ENCODE measurements around the gene MUC5AC. TPM values are rescaled to one million over a fixed set of nuclear protein-coding genes. Genes with fewer than 3 reads are reported as not detected.
"Not testable (repeated sequence)": the region's sequence is repeated elsewhere in the genome, so short reads cannot be mapped to it uniquely, and the experiment has no call there.

The MUC5AC gene, protein sequence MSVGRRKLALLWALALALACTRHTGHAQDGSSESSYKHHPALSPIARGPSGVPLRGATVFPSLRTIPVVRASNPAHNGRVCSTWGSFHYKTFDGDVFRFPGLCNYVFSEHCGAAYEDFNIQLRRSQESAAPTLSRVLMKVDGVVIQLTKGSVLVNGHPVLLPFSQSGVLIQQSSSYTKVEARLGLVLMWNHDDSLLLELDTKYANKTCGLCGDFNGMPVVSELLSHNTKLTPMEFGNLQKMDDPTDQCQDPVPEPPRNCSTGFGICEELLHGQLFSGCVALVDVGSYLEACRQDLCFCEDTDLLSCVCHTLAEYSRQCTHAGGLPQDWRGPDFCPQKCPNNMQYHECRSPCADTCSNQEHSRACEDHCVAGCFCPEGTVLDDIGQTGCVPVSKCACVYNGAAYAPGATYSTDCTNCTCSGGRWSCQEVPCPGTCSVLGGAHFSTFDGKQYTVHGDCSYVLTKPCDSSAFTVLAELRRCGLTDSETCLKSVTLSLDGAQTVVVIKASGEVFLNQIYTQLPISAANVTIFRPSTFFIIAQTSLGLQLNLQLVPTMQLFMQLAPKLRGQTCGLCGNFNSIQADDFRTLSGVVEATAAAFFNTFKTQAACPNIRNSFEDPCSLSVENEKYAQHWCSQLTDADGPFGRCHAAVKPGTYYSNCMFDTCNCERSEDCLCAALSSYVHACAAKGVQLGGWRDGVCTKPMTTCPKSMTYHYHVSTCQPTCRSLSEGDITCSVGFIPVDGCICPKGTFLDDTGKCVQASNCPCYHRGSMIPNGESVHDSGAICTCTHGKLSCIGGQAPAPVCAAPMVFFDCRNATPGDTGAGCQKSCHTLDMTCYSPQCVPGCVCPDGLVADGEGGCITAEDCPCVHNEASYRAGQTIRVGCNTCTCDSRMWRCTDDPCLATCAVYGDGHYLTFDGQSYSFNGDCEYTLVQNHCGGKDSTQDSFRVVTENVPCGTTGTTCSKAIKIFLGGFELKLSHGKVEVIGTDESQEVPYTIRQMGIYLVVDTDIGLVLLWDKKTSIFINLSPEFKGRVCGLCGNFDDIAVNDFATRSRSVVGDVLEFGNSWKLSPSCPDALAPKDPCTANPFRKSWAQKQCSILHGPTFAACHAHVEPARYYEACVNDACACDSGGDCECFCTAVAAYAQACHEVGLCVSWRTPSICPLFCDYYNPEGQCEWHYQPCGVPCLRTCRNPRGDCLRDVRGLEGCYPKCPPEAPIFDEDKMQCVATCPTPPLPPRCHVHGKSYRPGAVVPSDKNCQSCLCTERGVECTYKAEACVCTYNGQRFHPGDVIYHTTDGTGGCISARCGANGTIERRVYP (N-terminal part only)
- total RNA-seq: not detected in 2 replicates

DNA sequence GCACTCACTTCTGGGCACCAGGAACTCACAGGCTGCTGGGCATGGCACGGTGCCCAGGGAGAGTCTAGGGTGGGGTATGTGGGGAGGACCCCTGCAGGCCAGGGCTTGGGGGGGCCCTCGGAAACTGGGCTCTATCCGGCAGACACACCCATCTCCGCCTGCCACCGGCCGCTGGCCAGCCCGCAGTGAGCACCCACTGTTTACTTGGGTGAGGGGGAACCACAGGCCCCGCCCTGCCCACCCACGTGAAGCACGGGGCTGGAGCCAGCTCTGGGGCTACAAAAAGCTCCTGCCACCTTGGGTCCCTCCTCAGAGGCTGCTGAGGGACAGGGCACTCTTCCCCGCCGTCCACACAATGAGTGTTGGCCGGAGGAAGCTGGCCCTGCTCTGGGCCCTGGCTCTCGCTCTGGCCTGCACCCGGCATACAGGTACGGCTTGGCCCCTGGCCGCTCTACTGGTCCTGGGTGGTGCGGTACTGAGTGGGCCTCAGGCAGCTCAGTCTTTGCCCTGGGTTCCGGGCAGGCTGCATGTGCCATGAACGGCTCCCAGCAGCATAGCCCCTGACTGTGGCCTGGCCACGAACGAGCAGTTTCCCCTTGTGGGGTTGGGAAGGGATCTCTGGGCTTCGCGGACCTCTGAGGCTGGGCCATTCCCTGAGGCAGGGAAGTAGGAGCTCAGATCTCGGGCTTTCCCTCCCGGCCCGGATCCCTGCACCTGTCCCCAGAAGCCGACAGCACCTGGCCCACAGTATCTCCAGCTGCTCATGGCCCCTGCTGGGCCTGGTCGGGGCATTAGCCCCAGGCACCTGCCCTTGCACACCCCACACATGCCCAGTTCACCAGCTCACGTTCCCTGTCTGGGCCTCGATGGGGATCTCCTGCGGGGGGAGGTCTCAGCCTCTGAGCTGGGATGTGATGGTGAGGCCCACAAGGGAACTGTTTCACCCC is at the start of gene MUC5AC:
Gene MUC5AC (plus strand): TSS at position 309 of the 947 bp plus-strand sequence. CDS start 47 bp downstream, at position 356.
- no peak for DNase-seq

DNA sequence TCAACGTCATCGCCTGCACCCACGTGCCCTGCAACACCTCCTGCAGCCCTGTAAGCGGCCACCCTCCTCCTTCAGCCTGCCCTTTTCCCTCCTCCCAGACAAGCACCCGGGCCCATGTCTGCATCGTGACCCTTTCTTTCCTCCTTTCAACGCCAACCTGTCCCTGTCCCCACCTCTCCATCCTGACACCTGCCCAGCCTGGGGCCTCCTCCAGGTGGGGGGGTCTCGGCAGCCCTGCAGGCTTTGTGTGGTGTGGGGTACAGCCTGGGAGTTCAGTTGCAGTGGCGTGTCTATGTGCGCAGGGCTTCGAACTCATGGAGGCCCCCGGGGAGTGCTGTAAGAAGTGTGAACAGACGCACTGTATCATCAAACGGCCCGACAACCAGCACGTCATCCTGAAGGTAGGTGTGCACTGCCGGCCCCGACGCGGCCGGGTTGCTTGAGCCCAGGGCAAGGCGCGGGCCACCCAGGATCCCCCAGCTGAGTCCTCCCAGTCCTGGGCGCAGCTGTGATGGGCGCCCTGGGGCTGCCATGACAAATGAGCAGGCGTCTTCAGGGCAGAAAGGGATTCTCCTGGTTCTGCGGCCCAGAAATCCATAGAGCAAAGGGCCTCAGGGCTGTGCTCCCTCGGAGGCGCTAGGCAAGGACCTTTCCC is 49.4 kb upstream of the MUC5AC start:
- no peak for DNase-seq

DNA sequence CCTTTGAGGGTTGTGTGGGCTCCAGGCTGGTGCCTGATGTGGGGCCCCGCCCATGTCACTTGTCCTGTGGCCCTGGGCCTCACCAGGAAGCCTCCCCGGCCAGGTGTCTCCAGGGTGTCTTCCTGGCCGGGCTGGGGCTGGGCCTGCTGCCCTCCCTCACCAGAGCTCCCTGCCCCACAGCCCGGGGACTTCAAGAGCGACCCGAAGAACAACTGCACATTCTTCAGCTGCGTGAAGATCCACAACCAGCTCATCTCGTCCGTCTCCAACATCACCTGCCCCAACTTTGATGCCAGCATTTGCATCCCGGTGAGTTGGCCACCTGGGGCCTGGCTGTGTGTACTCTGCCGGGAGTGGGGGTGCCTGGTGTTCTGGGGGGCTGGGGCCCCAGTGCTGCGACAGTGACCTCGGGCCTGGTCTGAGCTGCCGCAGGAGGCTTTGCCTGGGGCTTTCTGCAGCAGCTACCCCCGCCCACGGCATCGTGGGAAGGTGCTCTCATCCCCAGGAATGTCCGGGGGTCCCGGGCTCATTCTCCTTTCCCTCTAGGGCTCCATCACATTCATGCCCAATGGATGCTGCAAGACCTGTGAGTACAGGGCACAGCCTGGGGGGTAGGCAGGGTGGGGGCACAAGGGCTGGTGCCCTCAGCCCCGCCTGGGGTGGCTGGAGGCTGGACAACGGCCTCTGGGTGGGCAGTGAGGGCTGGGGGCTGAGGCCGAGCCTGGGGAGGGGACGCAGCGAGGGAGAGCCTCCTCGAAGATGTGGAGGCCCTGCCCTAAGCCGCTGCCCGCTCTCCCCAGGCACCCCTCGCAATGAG is 48.4 kb upstream of the MUC5AC start:
- no peak for DNase-seq

DNA sequence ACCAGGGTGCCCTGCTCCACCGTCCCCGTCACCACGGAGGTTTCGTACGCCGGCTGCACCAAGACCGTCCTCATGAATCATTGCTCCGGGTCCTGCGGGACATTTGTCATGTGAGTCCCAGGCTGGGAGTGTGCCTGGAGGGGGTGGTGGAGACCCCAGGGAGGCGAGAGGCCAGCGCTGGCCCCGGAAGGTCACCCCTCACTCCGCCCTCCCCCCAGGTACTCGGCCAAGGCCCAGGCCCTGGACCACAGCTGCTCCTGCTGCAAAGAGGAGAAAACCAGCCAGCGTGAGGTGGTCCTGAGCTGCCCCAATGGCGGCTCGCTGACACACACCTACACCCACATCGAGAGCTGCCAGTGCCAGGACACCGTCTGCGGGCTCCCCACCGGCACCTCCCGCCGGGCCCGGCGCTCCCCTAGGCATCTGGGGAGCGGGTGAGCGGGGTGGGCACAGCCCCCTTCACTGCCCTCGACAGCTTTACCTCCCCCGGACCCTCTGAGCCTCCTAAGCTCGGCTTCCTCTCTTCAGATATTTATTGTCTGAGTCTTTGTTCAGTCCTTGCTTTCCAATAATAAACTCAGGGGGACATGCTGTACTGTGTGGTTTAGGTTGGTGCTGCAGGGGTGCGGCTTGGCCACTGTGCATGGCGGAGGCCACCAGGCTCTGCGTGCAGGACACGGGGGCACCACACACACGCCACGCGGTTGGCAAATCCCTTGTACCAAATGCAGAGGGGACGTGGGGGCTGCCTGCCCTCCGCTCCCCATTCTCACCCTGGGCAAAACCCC is 47.6 kb upstream of the MUC5AC start:
- no peak for DNase-seq

DNA sequence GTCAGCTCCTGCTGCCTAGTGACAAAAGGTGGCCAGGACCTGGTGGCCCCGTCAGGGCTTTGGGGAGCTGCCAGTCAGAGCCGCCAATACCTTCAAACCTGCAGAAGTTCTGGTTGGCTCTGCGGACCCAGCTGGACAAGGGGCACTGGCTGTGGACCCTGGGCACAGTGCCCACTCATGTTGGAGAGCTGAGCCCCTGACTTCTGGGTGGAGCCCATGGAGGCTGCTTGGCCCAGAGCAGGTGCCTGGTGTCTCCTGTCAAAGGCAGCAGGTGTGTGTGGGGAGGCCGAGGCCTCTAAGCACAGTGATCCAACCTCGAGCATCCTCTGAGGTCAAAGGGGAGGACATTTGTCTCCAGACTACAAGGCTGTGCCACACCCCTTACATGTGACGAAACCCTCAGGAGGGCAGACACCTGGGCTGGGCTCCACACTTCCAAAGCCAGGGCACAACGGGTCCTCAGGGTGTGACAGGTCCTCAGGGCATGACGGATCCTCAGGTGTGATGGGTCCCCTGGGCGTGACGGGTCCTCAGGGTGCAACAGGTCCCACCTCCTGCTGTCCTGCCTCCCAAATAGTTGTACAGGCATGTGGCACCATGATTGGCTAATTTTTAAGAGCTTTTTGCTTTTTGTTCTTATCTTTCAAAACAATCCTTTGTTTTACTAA is 46.1 kb upstream of the MUC5AC start:
- DNase-seq: no peak

DNA sequence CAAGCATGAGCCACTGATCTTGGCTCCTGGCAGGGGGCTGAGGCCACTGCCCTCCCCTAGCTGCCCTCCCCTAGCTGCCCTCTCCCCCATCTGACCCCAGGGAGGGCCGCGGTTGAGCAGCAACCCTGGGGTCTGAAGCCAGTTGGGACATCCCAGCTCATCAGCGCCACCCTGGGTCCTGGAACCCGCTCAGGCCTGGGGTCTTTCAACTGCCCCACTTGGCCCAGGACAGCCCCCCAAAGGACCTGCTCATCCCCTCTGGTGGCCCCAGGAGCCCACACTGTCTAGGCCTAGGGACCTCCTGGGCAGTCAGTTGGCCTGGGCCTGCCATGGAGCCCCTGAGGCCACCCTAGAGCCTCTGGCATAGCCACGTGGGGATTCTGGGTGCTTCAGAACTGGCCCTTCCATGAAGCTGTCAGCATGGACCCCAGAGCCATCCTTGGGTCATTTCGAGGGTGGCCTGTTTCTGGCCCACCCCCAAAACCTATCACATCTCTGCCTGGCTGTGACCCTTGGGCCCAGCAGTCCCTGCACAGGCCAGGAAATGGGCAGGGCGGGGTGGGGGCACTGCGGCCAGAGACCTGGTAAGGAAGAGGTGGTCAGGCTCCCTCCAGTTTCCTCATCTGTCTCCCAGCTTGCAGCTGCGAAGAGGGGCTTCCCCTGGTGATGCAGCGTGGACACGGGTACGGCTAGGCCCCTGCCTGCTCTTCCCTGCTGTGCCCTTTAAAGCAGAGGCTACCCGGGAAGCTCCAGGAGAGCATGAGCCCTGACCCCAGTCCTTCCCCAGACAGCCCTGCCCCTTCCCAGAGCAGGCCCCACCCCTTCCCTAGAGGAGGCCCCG is 45.2 kb upstream of the MUC5AC start:
- no peak for DNase-seq

DNA sequence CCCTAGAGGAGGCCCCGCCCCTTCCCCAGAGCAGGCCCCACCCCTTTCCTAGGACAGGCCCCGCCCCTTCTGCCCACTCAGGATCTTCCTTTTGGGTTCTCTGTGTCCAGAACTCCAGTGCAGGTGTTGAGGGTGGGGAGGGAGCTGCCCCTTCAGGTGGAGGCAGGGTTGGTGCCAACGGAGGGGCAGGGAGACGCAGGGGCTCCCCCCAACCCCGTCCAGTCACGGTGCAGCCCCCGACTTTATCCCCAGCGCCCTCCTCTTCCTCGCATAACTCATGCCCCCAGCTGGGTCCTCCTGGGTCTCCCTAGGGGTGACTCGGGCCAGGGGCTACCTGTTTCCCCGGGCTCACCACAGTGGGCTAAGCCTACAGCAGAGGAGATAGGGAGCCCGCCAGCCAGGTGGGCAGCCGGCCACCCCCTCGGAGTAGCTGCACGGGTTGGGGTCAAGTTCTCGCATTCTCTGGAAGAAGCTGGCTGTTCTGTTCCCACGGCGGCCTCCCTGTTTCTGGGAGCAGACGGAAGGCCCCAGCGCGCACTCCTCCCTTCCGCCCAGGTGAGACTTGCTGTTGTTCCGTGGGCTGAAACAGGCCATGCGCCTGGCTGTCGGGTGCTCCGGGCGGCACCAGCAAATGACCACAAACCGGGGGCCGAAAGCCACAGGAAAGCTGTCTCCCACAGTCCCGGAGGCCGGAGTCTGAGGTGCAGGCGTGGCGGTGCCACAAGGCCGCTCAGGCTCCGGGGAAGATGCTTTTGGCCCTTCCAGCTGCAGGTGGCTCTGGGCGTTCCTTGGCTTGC is 44.1 kb upstream of the MUC5AC start:
- no peak for DNase-seq

DNA sequence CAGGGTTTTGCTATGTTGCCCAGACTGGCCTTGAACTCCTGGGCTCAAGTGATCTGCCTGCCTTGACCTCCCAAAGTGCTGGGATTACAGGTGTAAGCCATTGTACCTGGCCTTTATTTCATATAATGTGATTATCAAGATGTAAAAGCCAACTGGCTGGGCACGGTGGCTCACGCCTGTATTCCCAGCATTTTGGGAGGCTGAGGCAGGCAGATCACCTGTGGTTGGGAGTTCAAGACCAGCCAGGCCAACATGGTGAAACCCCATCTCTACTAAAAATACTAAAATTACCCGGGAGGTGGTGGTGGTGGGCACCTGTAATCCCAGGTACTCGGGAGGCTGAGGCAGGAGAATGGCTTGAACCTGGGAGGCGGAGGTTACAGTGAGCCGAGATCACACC is 42.5 kb upstream of the MUC5AC start:
- not testable (repeated sequence) for DNase-seq

DNA sequence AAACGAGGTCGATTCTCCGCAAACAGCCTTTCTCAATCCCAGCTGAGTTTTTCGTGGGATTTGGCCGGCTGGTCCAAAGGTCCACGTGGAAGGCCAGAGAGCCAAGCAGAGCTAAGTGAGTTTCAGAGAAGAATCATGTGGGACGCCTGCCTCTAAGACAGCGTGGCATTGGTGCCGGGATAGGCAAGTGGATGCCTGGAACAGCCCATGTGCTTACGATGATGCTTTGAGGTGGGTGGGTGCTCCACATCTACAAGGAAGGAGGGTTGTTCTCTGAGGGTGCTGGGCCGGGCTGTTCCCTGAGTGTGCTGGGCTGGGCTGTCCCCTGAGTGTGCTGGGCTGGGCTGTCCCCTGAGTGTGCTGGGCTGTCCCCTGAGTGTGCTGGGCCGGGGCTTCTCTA is 41.6 kb upstream of the MUC5AC start:
- DNase-seq: no peak

DNA sequence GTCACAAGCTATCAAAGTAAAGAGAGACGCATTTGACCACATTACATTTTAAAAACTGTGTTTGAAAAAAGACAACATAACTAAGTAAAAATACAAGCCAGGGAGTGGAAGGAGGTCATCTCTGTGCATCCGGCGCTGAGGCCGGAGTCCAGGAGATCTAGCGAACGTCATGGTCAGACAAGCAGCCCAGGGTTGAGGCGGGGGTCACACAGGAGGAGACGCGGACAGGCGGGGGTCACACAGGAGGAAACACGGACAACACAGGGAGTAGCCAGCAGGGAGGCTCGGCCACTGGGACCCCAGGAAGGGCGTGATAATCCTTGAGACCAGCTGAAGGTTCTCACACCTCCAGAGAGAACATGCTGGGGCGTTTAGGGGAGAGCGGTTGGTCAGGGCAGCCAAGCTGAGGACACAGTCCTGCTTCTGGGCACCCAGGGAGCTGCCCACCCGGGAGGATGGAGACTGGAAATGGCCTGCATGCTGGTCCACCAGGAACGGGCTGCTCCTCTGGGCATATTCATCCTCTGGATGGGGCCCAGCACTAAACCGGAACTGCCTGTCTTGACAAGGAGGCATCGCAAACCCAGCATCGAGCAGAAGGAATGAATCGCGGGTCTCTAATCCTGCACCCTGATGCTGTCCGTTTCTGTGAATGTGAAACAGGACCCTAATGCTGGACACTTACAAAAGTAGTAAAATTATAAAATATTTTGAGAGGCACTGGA is 40.9 kb upstream of the MUC5AC start:
- DNase-seq: no peak

DNA sequence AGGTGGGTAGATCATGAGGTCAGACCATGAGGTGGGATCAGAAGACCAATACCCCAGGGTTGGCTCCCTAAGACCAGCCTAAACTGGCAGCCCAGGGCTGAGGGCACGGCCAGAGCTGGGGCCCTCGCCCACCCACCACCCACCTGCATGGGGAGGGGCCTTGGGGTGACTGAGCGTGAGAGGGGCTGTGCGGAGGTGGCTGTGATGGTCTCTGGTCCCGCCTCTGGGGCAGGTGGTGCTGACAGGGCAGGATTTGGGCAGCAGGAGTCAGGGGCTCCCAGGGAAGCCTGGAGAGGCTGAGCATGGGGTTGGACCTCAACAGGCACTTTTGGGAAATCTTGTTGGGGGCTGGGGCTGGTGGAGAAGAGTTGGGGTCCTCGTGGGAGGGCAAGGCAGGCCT is 39.8 kb upstream of the MUC5AC start:
- DNase-seq: no peak

DNA sequence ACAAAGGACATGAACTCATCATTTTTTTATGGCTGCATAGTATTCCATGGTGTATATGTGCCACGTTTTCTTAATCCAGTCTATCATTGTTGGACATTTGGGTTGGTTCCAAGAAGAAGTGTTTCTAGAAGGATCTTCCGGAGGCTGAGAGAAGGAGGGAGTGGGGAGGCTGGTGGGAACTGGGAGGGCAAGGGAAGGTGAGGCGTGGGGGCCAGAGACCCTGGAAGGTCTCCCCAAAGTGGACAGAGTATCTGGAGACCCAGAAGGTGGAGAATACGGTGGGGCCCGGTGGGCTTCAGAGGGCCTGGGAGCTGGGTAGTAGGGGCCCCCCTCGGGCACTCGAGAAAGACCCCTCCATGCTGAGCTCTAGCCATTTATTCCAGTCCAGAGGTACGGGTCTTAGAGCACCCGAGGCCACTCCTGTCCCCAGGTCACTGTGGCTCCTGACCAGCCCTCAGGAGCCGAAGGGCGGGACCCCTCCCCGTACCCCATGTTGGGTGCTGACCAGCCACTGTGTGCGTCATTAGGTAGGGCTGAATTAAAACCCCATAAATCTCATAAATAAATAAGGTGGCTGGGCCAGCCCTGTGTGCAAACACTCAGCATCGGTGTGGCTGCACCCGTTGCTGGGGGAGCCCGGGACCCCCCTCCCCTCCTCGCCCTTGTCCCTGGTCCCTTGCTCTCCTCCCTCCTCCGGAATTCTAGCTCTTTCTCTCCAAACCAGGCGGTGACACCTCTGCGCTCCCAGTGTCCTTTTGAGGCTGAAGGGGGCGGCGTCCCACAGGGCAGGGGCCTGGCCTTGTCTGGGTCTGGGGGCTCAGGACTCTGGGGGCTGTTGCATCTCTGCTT is 38.8 kb upstream of the MUC5AC start:
- no peak for DNase-seq

DNA sequence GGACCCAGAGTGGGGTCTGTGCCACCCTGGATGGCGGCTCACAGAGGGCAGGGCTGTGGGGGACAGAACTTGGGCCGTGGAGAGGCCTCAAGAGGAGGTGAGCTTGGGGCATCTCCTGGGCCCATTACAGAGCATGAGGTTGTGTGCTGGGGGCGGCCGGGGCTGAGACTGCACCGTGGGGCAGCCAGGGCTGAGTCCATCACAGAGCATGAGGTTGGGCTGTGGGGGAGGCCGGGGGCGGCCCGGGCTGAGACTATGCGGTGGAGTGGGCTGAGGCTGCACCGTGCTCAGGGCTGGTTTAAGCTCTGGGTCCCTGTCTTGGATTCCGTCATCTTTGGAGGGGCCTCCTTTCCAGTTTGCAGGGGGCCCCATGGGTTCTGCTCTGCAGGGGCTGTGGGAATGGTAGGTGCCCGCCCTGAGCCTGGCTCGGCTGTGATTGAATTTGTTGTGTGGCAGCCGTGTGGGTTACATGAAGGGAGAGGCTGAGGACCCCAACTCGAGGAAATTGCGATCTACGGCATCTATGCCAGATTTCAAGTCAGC is 38.1 kb upstream of the MUC5AC start:
- no peak for DNase-seq

DNA sequence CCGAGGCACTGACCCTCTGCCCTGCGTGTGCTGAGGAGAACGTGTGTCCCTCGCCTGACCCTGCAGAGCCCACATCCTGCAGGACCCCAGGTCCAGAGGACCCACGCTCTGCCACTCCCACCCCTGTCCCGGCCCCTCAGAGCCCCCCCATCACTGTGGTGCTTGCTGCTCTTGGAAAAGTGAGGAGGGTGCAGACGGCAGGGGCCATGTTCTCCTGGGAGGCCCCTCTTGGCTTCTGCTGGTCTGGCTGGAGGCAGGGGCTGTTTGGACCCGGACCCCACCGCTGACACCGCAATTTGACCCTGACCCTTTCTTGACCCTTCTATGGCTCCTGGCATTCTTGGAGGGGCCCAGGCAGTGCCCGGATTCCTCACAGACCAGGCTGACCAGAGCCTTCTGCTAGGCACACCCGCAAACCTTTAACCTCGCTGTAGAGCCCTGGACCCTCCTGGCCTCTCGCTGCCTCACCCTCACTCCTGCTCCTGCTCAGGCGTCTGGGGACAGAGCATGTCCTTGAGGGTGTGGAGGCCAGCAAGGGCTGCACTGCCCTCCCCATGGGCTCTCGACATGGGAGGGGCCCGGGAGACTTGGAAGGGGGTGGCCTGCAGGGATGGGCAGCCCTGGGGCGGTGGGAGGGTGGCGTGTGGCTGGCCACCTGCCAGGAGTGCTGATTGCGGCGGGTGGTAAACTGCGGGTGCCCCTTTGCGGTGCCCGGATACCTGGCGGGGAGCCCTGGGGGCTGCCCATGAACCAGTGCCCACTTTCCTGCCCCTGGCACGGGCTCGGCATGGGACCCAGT is 37.0 kb upstream of the MUC5AC start:
- DNase-seq: no peak
